CD4-positive, alpha-beta T cell treated with Interleukin-6 at 100 ng/mL for 8 hours (primary cell): ENCODE data around the gene PSMD8.
A peak's percentile ranks its signal among the peaks of the same experiment; 100 is the strongest.
"Not testable (repeated sequence)": the region's sequence is repeated elsewhere in the genome, so short reads cannot be mapped to it uniquely, and the experiment has no call there.

ENCODE experiments used
- DNase-seq: peaks from one replicate; pipeline ENCODE4 v3.0.0-alpha.2; 2020; ENCODE audit warnings: mixed read lengths, low spot score

Gene PSMD8

GRCh38 chr19:38362076-38362945, 12.1 kb upstream of the PSMD8 start:
- DNase-seq: peak; percentile 69

DNA sequence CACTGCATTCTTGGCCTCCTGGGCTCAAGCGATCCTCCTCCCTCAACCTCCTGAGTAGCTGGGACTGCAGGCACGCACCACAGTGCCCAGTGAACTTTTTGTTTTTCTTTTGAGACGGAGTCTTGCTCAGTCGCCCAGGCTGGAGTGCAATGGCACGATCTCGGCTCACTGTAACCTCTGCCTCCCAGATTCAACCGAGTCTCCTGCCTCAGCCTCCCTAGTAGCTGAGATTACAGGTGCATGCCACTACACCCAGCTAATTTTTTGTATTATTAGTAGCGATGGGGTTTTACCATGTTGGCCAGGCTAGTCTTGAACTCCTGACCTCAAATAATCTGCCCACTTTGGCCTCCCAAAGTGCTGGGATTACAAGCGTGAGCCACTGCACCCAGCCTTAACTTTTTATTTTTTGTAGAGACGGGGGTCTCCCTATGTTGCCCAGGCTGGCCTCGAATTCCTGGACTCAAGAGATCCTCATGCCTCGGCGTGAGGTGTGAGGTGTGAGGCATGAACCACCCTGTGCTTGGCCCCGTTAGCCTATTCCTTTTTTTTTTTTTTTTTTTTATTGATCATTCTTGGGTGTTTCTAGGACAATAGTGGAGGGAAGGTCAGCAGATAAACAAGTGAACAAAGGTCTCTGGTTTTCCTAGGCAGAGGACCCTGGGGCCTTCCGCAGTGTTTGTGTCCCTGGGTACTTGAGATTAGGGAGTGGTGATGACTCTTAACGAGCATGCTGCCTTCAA, 11.3 kb upstream of the PSMD8 start:
- DNase-seq: not testable (repeated sequence)

GRCh38 chr19:38367041-38367440, 7.3 kb upstream of the PSMD8 start:
- DNase-seq: no peak

- DNase-seq: no peak
Observed at GRCh38 chr19:38369584-38369983, 4.8 kb upstream of the PSMD8 start.

DNA sequence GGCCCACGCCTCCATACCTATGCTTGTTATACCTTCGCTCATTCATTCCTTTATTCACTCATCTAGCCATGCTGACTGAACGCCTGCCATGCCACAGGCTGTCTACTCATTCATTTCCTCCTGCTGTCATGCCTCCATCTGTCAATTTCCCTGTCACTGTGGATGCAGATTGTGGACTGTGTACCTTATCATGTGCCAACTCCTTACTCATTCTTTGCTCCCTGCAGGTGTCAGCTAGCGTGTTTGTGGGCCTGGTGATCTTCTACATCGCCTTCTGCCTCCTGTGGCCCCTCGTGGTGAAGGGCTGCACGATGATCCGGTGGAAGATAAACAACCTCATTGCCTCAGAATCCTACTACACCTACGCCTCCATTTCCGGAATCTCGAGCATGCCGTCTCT, 4.1 kb upstream of the PSMD8 start:
- DNase-seq: no peak

GRCh38 chr19:38371081-38371480, 3.3 kb upstream of the PSMD8 start:
- no peak for DNase-seq

DNA sequence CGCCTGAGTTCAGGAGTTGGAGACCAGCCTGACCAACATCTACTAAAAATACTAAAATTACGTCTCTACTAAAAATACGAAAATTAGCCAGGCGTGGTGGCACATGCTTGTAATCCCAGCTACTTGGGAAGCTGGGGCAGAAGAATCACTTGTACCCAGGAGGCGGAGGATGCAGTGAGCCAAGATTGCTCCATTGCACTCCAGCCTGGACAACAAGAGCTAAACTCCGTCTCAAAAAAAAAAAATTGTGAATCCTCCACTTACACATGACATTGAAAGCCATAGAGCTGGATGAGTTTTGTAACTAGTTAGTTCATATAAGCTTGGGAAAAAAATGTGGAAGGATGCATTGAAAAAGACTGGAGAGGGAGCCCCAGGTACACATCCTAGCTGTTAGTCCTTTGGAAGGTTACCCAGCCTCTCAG, 452 bp upstream of the PSMD8 start:
- DNase-seq: no peak

DNA sequence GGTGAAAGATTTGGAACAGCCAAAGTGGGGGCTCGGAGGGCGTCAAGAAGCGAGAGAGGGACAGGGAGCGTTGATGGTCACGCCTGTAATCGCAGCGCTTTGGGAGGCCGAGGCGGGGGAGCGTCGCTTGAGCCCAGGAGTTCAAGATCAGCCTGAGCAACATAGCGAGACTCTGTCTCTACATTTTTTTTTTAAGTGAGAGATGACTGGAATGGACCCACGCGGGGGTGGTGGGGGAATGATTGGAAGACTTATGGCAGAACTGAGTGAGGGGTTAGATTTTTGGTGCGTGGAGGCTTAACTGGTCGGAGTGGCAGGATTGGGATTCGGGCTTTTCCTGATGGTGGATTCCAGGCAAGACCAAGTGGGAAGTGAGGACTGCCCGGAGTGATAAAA, 725 bp downstream of the PSMD8 start:
- no peak for DNase-seq

- DNase-seq: no peak
Observed at GRCh38 chr19:38375748-38376147, 1.4 kb downstream of the PSMD8 start.

DNA sequence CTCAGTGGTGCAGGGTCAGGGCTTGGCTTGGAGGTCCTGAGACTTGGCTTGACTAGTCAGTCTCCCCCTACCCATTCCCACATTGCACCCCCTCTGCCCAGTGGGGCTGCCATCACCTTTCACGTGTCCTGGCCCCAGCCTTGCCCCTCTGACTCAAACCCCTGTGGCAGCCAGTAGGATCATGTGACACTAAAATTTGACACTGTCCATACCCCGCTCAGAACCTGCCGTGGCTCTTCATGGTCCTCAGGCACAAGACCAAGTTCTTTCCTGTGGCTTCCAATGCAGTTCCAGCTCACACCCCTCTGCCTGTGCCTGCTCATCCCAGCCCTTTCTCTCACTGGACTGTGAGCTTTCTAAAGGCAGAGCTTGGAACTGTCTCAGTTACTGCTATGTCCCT, 2.2 kb downstream of the PSMD8 start:
- no peak for DNase-seq

DNA sequence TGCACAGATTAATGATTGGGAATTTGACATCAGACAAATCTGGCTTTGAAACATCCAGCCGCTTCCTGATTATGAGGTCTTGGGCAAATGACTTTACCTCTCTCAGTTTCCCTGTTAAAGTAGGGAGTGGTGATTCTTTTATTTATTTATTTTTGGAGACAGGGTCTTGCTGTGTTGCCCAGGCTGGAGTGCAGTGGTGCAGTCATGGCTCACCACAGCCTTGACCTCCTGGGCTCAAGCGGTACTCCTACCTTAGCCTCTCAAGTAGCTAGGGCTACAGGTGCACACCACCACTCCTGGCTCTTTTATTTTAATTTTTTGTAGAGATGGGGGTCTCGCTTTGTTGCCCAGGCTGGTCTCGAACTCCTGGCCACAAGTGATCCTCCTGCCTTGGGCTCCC, 2.7 kb downstream of the PSMD8 start:
- DNase-seq: no peak

GRCh38 chr19:38378866-38379265, 4.5 kb downstream of the PSMD8 start:
- no peak for DNase-seq

DNA sequence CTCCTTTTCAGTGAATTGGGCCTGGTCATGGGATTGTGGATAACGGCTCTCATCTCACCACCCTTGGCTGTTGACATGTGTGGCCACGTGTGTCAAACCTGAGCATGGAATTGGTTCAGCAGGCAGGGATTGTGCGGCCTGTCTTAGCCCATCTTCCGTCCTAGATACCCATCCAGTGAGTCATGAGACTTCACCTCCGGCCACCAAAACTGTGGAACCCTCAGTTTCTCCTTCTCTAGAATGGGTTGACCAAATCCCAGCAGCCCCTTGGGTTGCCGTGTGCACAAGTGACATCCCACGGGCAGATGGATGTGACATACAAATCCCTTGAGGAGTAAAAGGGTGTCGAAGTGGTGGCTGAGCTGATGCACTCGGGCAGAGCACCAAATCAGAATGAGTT, 6.8 kb downstream of the PSMD8 start:
- no peak for DNase-seq

DNA sequence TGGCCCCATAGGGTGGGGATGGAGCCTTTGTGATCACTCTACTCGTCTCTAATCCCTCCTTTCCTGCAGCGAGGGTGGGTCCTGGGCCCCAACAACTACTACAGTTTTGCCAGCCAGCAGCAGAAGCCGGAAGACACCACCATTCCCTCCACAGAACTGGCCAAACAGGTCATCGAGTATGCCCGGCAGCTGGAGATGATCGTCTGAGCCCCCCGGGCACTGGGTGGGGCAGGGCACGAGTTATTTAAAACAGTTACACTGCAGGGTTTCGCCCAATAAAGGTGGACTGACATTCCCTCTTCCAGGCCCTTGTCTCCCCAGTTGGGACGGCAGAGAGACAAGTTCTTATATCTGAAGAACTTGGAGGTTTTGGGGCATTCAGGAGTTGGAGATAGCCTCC, 8.8 kb downstream of the PSMD8 start:
- DNase-seq: no peak

DNA sequence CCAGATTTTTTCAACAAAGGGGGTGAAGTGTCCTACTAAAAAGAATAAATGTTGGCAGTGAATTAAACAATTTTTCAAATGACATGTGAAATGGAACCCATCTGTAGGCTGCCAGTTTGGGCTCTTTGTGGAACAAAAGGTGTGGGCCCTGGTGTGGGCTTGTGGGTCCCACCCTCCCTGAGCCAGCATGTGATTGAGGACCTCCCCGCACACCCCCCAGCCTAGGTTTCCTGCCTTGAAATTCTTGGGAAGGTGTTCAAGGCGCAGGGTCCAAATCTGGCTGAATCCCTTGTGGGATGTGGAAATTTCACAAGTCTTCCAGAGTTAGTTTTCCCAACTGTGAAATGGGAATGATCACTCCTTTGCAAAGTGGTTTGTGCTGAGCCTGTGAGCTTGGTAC, 9.4 kb downstream of the PSMD8 start:
- DNase-seq: no peak

DNA sequence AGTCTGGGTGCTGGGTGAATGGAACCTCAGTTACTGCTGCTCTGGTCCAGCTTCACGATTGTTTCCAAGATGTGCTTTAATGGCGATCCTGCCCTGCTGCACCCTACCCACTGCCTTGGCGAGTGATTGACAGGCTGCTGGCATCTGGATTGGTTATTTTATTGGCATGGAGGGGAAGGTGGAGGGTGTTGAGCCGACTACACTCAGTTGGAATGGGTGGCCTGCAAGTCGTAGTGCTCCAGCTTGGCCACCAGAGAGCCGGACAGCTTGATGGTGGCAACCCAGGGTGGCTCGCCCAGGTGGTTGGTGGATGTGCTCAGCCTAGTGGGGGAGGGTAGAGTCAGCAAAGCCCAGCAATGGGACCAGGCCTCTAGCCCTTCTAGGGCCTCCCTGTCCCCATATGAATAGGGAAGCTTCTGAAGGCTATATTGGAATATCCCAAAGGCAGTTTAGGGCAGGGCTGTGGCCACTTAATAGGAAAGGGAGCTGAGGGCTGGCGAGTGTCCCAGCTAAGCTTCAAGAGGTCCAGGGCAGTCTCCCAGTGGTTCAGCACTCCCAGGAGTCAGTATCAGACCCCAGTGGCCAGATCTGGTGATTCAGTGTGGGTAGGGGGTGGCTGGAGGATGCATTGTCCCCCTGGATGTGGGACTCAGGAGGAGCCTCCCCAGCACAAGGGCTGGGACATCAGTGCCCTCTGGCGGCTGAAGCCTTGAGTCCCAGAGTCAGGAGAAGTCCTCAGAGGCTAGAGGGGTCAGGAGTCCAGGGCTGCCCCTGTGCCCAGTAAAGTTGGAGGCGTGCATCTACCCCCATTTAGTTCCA, 10.0 kb downstream of the PSMD8 start:
- no peak for DNase-seq

GRCh38 chr19:38385057-38385803, 10.9 kb downstream of the PSMD8 start:
- no peak for DNase-seq

DNA sequence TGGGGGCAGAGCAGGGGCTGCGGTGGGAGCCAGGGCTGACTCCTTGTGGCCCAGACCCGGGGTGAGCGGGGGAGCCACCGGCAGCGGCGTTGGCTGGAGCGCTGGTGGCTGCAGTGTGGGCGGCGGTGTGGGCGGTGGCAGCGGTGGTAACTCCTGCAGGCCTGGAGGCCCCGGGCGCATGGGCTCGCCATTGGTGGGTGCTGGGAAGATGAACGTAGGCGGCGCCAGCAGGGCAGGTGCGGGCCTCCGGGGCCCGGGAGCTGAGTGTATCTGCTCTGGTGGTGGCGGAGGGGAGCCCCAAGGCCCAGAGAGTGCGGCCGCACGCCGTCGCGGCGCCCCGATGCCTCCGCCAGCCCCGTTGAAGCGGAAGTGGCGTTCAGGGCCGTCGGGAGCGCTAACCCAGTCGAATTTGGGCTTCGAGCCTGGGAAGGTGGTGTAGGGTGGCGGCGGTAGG, 11.5 kb downstream of the PSMD8 start:
- no peak for DNase-seq

- DNase-seq: no peak
Observed at GRCh38 chr19:38386300-38386970, 12.1 kb downstream of the PSMD8 start.

DNA sequence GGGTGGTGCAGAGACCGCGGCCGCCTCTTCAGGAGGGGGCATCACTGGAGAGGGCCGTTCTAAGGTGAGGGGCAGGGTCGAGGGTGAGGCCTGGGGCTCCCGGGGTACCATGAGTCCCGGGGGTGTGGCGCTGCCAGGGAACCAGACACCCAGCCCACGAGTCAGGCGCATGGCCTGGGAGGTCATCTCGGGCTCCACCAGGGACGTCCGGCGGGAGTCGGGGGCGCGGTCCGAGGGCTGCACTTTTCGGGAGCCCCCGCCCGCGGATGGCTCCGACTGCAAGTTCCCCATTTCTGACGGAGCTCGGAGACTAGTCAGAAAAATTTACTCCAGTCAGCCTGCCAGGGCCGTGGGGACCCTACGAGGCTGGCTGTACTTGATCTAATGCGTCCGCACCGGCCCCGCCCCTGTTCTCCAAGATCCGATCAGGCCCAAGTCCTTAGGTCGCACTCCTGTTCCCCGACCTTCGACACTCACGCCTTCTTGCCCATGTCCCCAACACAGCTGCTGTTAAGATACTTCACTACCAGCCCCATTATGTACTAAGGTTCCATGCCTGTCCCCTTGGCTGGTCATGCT, 12.7 kb downstream of the PSMD8 start:
- DNase-seq: no peak
